HepG2 (cell line): ENCODE measurements around the gene MTMR10. TPM values are rescaled to one million over a fixed set of nuclear protein-coding genes. Genes with fewer than 3 reads are reported as not detected.

Experiments
- ATAC-seq: fragments of 200-7000 bp; cut with Tn5 transposase; 3 replicates; pipeline ENCODE4 v1.9.1; 2020; ENCODE audit warnings: mild to moderate bottlenecking, moderate library complexity
- BruUV-seq: library from RNA; stranded (reverse); fragments of 400-500 nt; replicated peaks from 2 replicates; lab custom pipeline; 2021; lab: Mats Ljungman, UMichigan
- CTCF ChIA-PET: fragments of 300-600 bp; formaldehyde crosslinking; extraction: SDS; loops from one replicate; lab custom pipeline; 2021; ENCODE audit warnings: low total read pairs, inconsistent platforms, low intra/inter-chr PET ratio; lab: Yijun Ruan, JAX
- POLR2A ChIA-PET: fragments of 350-600 bp; sonication (Branson Sonifier 250); formaldehyde crosslinking; loops from one replicate; lab custom pipeline; 2020; ENCODE audit warnings: antibody characterized with exemption, inconsistent platforms; lab: Yijun Ruan, JAX
- DNase-seq: peaks from one replicate; pipeline ENCODE4 v3.0.0-alpha.2; 2015; ENCODE audit warnings: low spot score
- FAIRE-seq: peaks from 3 replicates; lab custom pipeline; 2011; peaks lifted over from hg19 to GRCh38; lab: Jason Lieb, UNC
- H2AFZ ChIP-seq: one replicate; pipeline ENCODE4 v1.6.1; 2011; ENCODE audit warnings: low read length, inconsistent platforms
- H3K27ac ChIP-seq: fragments of 300-600 bp; 3 replicates; pipeline ENCODE4 v1.8.0; 2011; ENCODE audit warnings: mixed run types, mild to moderate bottlenecking, mixed read lengths, low read length, inconsistent platforms; ENCODE audit not compliant: insufficient read depth; ENCODE audit errors: extremely low read length
- H3K27me3 ChIP-seq, 2 experiments: fragments of 200-600 bp in 1 of 2; 2 replicates in 1 of 2; 3 replicates in 1 of 2; pipeline versions ENCODE4 v1.6.0 to v1.8.0; 2011; ENCODE audit warnings: low read length in 2 of 2, mild to moderate bottlenecking in 2 of 2, moderate library complexity in 2 of 2, inconsistent platforms in 1 of 2; ENCODE audit not compliant: insufficient read depth in 2 of 2, control insufficient read depth in 1 of 2
- H3K36me3 ChIP-seq, 2 experiments: fragments of 200-600 bp in 1 of 2; replicated peaks in 1 of 2; 2 replicates in 1 of 2; 3 replicates in 1 of 2; pipeline versions ENCODE4 v1.5.1 to v1.8.0; 2011; ENCODE audit warnings: low read length in 2 of 2, inconsistent platforms in 1 of 2; ENCODE audit not compliant: insufficient read depth in 2 of 2, control insufficient read depth in 1 of 2
- H3K4me1 ChIP-seq: 2 replicates; pipeline ENCODE4 v1.5.1; 2012; ENCODE audit warnings: low read length, inconsistent platforms; ENCODE audit not compliant: insufficient read depth
- H3K4me2 ChIP-seq: 2 replicates; pipeline ENCODE4 v1.6.0; 2011; ENCODE audit warnings: low read depth, low read length, inconsistent platforms
- H3K4me3 ChIP-seq, 3 experiments: fragments of 200-600 bp in 1 of 3; sonication (generic), shearing (Covaris generic) in 1 of 3; replicated peaks in 1 of 3; 2 replicates each; pipeline ENCODE4 v1.5.1; 2011 to 2016; ENCODE audit warnings: low read length in 3 of 3, inconsistent platforms in 2 of 3, low read depth in 2 of 3, mild to moderate bottlenecking in 2 of 3, control low read depth in 1 of 3, mixed read lengths in 1 of 3; ENCODE audit not compliant: insufficient read depth in 1 of 3
- H3K79me2 ChIP-seq: one replicate; pipeline ENCODE4 v1.6.1; 2011; ENCODE audit warnings: low read length, inconsistent platforms; ENCODE audit not compliant: insufficient read depth
- H3K9ac ChIP-seq: 2 replicates; pipeline ENCODE4 v1.6.0; 2011; ENCODE audit warnings: mild to moderate bottlenecking, low read depth, low read length, inconsistent platforms; ENCODE audit not compliant: insufficient read depth
- H3K9me3 ChIP-seq: 2 replicates; pipeline ENCODE4 v1.5.1; 2012; ENCODE audit warnings: mild to moderate bottlenecking, low read length
- H4K20me1 ChIP-seq: 2 replicates; pipeline ENCODE4 v1.6.0; 2011; ENCODE audit warnings: inconsistent platforms, mild to moderate bottlenecking, low read length, moderate library complexity; ENCODE audit not compliant: insufficient read depth
- EP300 ChIP-seq, 3 experiments: sonication (generic) in 1 of 3; formaldehyde crosslinking in 1 of 3; IDR thresholded peaks; 2 replicates each; pipeline versions ENCODE4 v1.5.1 to v1.6.1; 2011 to 2020; ENCODE audit warnings: low read depth in 2 of 3, low read length in 2 of 3, borderline replicate concordance in 1 of 3, improper control_type of control experiment in 1 of 3, mild to moderate bottlenecking in 1 of 3, missing genetic modification reagents in 1 of 3, moderate library complexity in 1 of 3
- JARID2 ChIP-seq: sonication (generic); formaldehyde crosslinking; IDR thresholded peaks from 2 replicates; pipeline ENCODE4 v1.8.1; 2023; ENCODE audit warnings: missing genetic modification reagents, inconsistent platforms; ENCODE audit not compliant: insufficient replicate concordance
- MED13 ChIP-seq: sonication (generic); formaldehyde crosslinking; IDR thresholded peaks from 2 replicates; pipeline ENCODE4 v1.5.0; 2020; ENCODE audit warnings: missing genetic modification reagents
- MEF2D ChIP-seq: sonication (generic); formaldehyde crosslinking; IDR thresholded peaks from 2 replicates; pipeline ENCODE4 v1.5.1; 2020; ENCODE audit warnings: mild to moderate bottlenecking, missing genetic modification reagents
- MTA3 ChIP-seq: sonication (generic); formaldehyde crosslinking; IDR thresholded peaks from 2 replicates; pipeline ENCODE4 v1.4.0; 2020; ENCODE audit warnings: missing genetic modification reagents
- POGZ ChIP-seq: sonication (generic); formaldehyde crosslinking; IDR thresholded peaks from 2 replicates; pipeline ENCODE4 v1.4.0; 2020; ENCODE audit warnings: mild to moderate bottlenecking, missing genetic modification reagents
- RAD51 ChIP-seq: fragments of 450-650 bp; IDR thresholded peaks from 2 replicates; pipeline ENCODE4 v1.6.1; 2016; ENCODE audit warnings: borderline replicate concordance
- SMARCE1 ChIP-seq: fragments of 450-650 bp; IDR thresholded peaks from 2 replicates; pipeline ENCODE4 v1.6.1; 2017; ENCODE audit warnings: borderline replicate concordance
- ZNF234 ChIP-seq: sonication (generic); formaldehyde crosslinking; conservative IDR thresholded peaks from 2 replicates; pipeline ENCODE4 v1.5.1; 2020; ENCODE audit warnings: mild to moderate bottlenecking, missing genetic modification reagents
- ZNF552 ChIP-seq: sonication (generic); formaldehyde crosslinking; IDR thresholded peaks from 2 replicates; pipeline ENCODE4 v1.9.0; 2022; ENCODE audit warnings: missing genetic modification reagents, mild to moderate bottlenecking, borderline replicate concordance
- ZNF615 ChIP-seq: sonication (generic); formaldehyde crosslinking; IDR thresholded peaks from 2 replicates; pipeline ENCODE4 v1.5.0; 2020; ENCODE audit warnings: mild to moderate bottlenecking, missing genetic modification reagents, borderline replicate concordance
- ZNF776 ChIP-seq: sonication (generic); formaldehyde crosslinking; IDR thresholded peaks from 2 replicates; pipeline ENCODE4 v1.4.0; 2020; ENCODE audit warnings: mild to moderate bottlenecking, missing genetic modification reagents
- ZNF83 ChIP-seq: sonication (generic); formaldehyde crosslinking; IDR thresholded peaks from 2 replicates; pipeline ENCODE4 v1.4.0; 2020; ENCODE audit warnings: missing genetic modification reagents, mild to moderate bottlenecking, borderline replicate concordance
- WGBS: methylation state at CpG from one replicate; pipeline ENCODE4 v1.1.6; 2017; ENCODE audit warnings: low lambda C conversion rate; 5-methylcytosine and 5-hydroxymethylcytosine counted together
- in situ Hi-C: cut with HindIII; loops from 2 replicates; pipeline ENCODE4 v1.10.0; 2017; ENCODE audit warnings: low pct_unique_long_range_greater_than_20kb; ENCODE audit not compliant: extremely low pct_ligation_motif_present
- intact Hi-C: fragments of 100-400 bp; cut with micrococcal nuclease; formaldehyde crosslinking; loops from one replicate; pipeline ENCODE4 v1.10.0; 2022; ENCODE audit not compliant: unreplicated experiment
- polyA plus RNA-seq, 8 experiments: library from polyadenylated mRNA; depleted of rRNA in 3 of 8; stranded (reverse) in 7 of 8; unstranded in 1 of 8; fragments of >200 nt; fragmentation: Illumina TruSeq in 4 of 8; extraction: Trizol in 4 of 8; gene quantifications; 2 replicates each; pipeline versions ENCODE4 v1.2.1 to v1.2.3, GENCODE V29; 2011 to 2016; ENCODE audit warnings: low read depth in 4 of 8, missing spikeins in 1 of 8, mixed read lengths in 1 of 8; ENCODE audit not compliant: insufficient read depth in 1 of 8
- total RNA-seq, 5 experiments: library from RNA; depleted of rRNA; stranded (reverse); fragments of >200 nt; fragmentation: Illumina TruSeq; extraction: Trizol; gene quantifications; 2 replicates each; pipeline ENCODE4 v1.2.3, GENCODE V29; 2016; ENCODE audit warnings: low read depth in 1 of 5
- TF ChIP-seq, protein P1 (sequence below): sonication (generic); formaldehyde crosslinking; IDR thresholded peaks from 2 replicates; pipeline ENCODE4 v1.4.0; 2020; ENCODE audit warnings: low read depth, mild to moderate bottlenecking, missing genetic modification reagents
- TF ChIP-seq, protein P2 (sequence below): sonication (generic); formaldehyde crosslinking; conservative IDR thresholded peaks from 2 replicates; pipeline ENCODE4 v1.8.0; 2022; ENCODE audit warnings: mild to moderate bottlenecking, moderate library complexity, missing genetic modification reagents
- TF ChIP-seq, protein P3 (sequence below): fragments of 450-650 bp; IDR thresholded peaks from 2 replicates; pipeline ENCODE4 v1.6.1; 2016
- TF ChIP-seq, protein P4 (sequence below): sonication (generic); formaldehyde crosslinking; IDR thresholded peaks from 2 replicates; pipeline ENCODE4 v1.5.0; 2020; ENCODE audit warnings: missing genetic modification reagents, mild to moderate bottlenecking, borderline replicate concordance

MTMR10 gene
- total and polyA plus RNA-seq, 2 of the 13 experiments (the other 11 are each of a cell fraction or from before 2014, with no cell fraction given), result 10.2 to 17.4 TPM

DNA sequence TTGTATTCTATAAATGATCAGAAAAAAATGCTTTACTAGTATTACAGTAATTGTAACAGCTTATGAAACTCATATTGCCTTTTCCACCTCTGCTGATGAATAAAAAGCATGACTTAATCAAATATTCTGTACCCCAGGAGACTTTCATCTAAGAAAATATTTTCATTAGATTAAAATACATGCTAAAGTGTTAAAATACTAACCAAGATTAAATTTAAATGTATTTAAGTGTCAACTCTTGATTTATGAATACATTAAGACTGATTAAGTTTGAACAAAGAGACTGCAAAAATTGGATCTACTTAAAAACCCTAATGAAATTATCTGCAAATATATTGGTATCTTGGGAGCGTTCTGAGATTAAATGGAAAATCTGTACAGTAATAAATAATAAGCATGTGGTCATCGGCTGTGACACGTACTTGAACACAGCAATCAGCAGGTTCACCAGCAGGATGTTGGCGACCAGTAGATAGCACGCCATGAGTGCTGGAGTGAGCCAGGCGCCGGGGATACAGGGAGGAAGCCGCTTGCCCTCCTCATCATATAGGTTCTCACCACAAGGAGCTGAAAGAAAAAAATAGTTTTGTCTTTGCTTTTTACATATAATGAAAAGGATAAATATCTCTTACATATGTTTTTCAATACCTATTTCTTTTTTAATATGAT lies 36.6 kb upstream of the MTMR10 start:
- H3K4me1 ChIP-seq, result peaks cover 28% of the 10 kb centered on the region
- no peak for DNase-seq
- H3K36me3 ChIP-seq, result no peaks in the 10 kb centered on the region
- no peak overlapping the region for H2AFZ ChIP-seq
- no TSS peak for BruUV-seq
- H4K20me1 ChIP-seq, result no peaks in the 10 kb centered on the region
- in situ Hi-C loops, result no loop called here
- H3K9me3 ChIP-seq, result no peaks in the 10 kb centered on the region
- CTCF ChIA-PET, result no interaction called here
- POLR2A ChIA-PET, result no interaction called here
- H3K27me3 ChIP-seq, result no peaks in the 10 kb centered on the region
- no peak overlapping the region for H3K4me3 ChIP-seq
- no peaks in the 10 kb centered on the region for H3K79me2 ChIP-seq
- H3K9ac ChIP-seq, result no peak overlapping the region
- 72% methylated on average over 8 of the region's 8 CpGs for WGBS
- FAIRE-seq, result no peak
- no peak for ATAC-seq
- intact Hi-C loops, result no loop called here
- no peak overlapping the region for H3K27ac ChIP-seq
- no peak overlapping the region for H3K4me2 ChIP-seq
- TF ChIP-seq, protein P1, sequence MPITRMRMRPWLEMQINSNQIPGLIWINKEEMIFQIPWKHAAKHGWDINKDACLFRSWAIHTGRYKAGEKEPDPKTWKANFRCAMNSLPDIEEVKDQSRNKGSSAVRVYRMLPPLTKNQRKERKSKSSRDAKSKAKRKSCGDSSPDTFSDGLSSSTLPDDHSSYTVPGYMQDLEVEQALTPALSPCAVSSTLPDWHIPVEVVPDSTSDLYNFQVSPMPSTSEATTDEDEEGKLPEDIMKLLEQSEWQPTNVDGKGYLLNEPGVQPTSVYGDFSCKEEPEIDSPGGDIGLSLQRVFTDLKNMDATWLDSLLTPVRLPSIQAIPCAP (CRISPR knock-in tag), result no peak
- TF ChIP-seq JARID2 (CRISPR knock-in tag) (no peak), ZNF83 (CRISPR knock-in tag) (no peak), ZNF552 (CRISPR knock-in tag) (no peak), ZNF776 (CRISPR knock-in tag) (no peak), MED13 (CRISPR knock-in tag) (no peak), MEF2D (no peak), EP300 (IDR thresholded peaks at IDR 0.05; ENCODE audit: low read depth in 2 of 2, low read length in 2 of 2) (no peak), EP300 (CRISPR knock-in tag; IDR thresholded peaks at IDR 0.05; ENCODE audit: borderline replicate concordance) (no peak), ZNF234 (CRISPR knock-in tag) (no peak), MTA3 (CRISPR knock-in tag) (no peak), RAD51 (no peak), SMARCE1 (no peak), ZNF615 (no peak), POGZ (CRISPR knock-in tag) (no peak)
- TF ChIP-seq, protein P2, sequence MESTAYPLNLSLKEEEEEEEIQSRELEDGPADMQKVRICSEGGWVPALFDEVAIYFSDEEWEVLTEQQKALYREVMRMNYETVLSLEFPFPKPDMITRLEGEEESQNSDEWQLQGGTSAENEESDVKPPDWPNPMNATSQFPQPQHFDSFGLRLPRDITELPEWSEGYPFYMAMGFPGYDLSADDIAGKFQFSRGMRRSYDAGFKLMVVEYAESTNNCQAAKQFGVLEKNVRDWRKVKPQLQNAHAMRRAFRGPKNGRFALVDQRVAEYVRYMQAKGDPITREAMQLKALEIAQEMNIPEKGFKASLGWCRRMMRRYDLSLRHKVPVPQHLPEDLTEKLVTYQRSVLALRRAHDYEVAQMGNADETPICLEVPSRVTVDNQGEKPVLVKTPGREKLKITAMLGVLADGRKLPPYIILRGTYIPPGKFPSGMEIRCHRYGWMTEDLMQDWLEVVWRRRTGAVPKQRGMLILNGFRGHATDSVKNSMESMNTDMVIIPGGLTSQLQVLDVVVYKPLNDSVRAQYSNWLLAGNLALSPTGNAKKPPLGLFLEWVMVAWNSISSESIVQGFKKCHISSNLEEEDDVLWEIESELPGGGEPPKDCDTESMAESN (CRISPR knock-in tag), result no peak
- TF ChIP-seq, protein P3, sequence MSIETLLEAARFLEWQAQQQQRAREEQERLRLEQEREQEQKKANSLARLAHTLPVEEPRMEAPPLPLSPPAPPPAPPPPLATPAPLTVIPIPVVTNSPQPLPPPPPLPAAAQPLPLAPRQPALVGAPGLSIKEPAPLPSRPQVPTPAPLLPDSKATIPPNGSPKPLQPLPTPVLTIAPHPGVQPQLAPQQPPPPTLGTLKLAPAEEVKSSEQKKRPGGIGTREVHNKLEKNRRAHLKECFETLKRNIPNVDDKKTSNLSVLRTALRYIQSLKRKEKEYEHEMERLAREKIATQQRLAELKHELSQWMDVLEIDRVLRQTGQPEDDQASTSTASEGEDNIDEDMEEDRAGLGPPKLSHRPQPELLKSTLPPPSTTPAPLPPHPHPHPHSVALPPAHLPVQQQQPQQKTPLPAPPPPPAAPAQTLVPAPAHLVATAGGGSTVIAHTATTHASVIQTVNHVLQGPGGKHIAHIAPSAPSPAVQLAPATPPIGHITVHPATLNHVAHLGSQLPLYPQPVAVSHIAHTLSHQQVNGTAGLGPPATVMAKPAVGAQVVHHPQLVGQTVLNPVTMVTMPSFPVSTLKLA, result no peak
- TF ChIP-seq, protein P4, sequence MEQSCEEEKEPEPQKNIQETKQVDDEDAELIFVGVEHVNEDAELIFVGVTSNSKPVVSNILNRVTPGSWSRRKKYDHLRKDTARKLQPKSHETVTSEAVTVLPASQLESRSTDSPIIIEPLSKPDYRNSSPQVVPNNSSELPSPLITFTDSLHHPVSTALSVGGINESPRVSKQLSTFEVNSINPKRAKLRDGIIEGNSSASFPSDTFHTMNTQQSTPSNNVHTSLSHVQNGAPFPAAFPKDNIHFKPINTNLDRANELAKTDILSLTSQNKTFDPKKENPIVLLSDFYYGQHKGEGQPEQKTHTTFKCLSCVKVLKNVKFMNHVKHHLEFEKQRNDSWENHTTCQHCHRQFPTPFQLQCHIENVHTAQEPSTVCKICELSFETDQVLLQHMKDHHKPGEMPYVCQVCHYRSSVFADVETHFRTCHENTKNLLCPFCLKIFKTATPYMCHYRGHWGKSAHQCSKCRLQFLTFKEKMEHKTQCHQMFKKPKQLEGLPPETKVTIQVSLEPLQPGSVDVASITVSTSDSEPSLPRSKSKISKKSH (CRISPR knock-in tag), result no peak
